HL-60 (cell line): Measurements from ENCODE around the gene TCF3.
A peak's percentile ranks its signal among the peaks of the same experiment; 100 is the strongest.

Experiments used
- DNase-seq, 2 experiments: peaks; one replicate each; pipeline ENCODE4 v3.0.0-alpha.2; 2010 to 2020; ENCODE audit warnings: low read depth in 1 of 2, low spot score in 1 of 2
- H3K27ac ChIP-seq: fragments of 250-450 bp; sonication (Bioruptor Pico); replicated peaks from 2 replicates; pipeline ENCODE4 v1.5.1; 2020; ENCODE audit warnings: mild to moderate bottlenecking, moderate library complexity
- H3K27me3 ChIP-seq: fragments of 250-450 bp; sonication (Bioruptor Pico); 2 replicates; pipeline ENCODE4 v1.5.1; 2021; ENCODE audit warnings: mild to moderate bottlenecking, moderate library complexity; ENCODE audit not compliant: insufficient read depth, poor library complexity, severe bottlenecking
- H3K4me3 ChIP-seq: replicated peaks from 2 replicates; pipeline ENCODE4 v1.5.1; 2011; ENCODE audit warnings: mild to moderate bottlenecking, control low read depth, low read length; ENCODE audit not compliant: insufficient read depth
- GABPA ChIP-seq: IDR thresholded peaks from 2 replicates; pipeline ENCODE4 v1.6.1; 2012; ENCODE audit warnings: low read depth
- POLR2AphosphoS5 ChIP-seq: IDR thresholded peaks from 2 replicates; pipeline ENCODE4 v1.6.1; 2012; ENCODE audit warnings: low read depth
- SPI1 ChIP-seq: IDR thresholded peaks from 2 replicates; pipeline ENCODE4 v1.6.1; 2012; ENCODE audit warnings: low read depth, mild to moderate bottlenecking, borderline replicate concordance
- TF ChIP-seq, protein P1 (sequence below): IDR thresholded peaks from one replicate; pipeline ENCODE4 v1.5.1; 2011; ENCODE audit warnings: low read length, control low read depth, inconsistent platforms; ENCODE audit not compliant: insufficient read depth
- TF ChIP-seq, protein P2 (sequence below): IDR thresholded peaks from 2 replicates; pipeline ENCODE4 v1.6.1; 2012; ENCODE audit warnings: low read depth; ENCODE audit not compliant: insufficient replicate concordance

Gene TCF3

DNA sequence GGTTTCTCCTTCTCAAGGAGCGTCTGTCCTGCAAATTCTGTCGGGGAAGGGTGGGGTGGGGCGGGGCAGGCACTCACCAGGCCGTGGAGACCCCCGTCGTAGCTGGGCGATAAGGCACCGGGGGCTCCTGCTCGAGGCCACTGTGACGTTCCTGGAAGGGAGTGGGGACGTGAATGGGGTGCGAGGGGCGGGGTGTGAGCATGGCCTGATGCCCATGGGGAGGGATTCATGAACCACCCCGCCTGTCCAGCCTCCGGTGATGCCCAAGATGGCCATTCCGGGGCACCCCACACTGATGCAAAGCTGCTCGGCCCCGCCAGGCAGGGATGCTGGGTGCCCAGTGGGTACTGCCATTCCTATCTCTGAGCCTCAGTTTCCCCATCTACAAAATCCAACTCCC is 32.7 kb downstream of the TCF3 start:
- H3K4me3 ChIP-seq, result no peak overlapping the region
- H3K27ac ChIP-seq, result no peak overlapping the region
- H3K27me3 ChIP-seq, result no peaks in the 10 kb centered on the region
- no peak for DNase-seq
- no peak for TF ChIP-seq SPI1

DNA sequence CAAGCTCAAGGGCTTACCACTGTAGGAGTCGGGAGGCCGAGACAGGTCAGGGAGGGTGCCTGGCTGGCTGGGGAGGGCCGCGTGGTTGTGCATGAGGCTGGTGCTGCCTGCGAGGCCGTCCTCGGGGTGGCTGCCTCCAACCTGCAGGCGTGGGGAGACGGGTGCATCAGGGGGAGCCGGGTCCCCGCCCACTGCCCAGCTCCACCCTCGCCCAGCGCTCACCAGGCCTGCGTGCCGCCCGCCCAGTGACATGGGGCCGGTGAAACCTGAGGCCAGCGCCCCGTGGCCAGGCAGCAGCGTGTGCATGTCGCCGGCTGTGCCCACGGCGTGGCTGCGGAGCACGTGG is 33.3 kb downstream of the TCF3 start:
- no peaks in the 10 kb centered on the region for H3K27me3 ChIP-seq
- TF ChIP-seq, protein P1, sequence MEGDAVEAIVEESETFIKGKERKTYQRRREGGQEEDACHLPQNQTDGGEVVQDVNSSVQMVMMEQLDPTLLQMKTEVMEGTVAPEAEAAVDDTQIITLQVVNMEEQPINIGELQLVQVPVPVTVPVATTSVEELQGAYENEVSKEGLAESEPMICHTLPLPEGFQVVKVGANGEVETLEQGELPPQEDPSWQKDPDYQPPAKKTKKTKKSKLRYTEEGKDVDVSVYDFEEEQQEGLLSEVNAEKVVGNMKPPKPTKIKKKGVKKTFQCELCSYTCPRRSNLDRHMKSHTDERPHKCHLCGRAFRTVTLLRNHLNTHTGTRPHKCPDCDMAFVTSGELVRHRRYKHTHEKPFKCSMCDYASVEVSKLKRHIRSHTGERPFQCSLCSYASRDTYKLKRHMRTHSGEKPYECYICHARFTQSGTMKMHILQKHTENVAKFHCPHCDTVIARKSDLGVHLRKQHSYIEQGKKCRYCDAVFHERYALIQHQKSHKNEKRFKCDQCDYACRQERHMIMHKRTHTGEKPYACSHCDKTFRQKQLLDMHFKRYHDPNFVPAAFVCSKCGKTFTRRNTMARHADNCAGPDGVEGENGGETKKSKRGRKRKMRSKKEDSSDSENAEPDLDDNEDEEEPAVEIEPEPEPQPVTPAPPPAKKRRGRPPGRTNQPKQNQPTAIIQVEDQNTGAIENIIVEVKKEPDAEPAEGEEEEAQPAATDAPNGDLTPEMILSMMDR, result no peak
- TF ChIP-seq POLR2AphosphoS5, result no peak
- no peak for DNase-seq
- no peak overlapping the region for H3K27ac ChIP-seq
- no peak overlapping the region for H3K4me3 ChIP-seq

DNA sequence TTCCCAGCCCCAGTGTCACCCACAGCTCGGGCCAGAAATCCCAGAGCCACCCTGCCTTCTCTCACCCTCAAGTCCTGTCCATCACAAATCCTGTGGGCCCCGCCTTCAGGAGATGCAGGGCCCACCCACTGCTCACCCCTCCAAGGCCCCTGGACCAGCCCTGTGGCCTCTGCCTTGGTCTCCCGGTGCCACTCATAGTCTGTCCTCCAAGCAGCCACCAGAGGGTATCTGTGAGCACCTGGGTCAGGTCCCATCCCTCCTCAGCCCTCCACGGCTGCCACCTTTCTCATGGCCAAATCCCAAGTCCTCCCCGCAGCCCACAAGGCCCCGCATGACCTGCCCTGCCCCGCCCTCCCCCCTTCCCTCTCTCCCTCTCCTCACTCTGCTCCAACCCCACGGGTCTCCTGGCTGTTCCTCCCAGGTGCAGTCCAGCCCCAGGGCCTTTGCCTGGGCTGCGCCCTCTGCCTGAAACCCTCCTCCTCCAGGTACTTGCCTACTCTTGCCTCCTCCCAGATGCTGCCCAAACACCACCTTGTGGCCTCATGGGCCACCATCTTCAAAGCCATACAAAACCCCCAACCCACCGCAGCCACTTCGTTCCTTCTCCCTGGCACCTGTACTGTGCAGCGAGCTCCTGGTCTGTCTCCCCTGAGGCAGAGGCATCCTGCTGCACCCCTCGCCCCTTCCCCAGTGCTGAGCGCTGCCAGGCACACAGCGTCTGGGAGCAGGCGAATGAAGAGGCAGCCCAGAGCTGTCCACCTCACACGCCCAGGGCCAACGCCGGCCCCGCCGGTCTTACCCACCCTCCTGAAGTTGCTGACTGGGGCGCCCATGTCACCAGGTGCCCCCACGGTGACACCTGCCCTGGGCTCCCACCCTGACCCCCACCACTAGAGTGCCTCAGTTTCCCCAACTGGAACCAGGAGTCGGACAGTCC is 34.0 kb downstream of the TCF3 start:
- Histone ChIP-seq H3K4me3 (no peak overlapping the region), H3K27ac (no peak overlapping the region), H3K27me3 (no peaks in the 10 kb centered on the region)
- peak in 1 of 2 experiments; percentile 36 for DNase-seq
- TF ChIP-seq, protein P1, result no peak
- no peak for TF ChIP-seq GABPA
- TF ChIP-seq, protein P2, sequence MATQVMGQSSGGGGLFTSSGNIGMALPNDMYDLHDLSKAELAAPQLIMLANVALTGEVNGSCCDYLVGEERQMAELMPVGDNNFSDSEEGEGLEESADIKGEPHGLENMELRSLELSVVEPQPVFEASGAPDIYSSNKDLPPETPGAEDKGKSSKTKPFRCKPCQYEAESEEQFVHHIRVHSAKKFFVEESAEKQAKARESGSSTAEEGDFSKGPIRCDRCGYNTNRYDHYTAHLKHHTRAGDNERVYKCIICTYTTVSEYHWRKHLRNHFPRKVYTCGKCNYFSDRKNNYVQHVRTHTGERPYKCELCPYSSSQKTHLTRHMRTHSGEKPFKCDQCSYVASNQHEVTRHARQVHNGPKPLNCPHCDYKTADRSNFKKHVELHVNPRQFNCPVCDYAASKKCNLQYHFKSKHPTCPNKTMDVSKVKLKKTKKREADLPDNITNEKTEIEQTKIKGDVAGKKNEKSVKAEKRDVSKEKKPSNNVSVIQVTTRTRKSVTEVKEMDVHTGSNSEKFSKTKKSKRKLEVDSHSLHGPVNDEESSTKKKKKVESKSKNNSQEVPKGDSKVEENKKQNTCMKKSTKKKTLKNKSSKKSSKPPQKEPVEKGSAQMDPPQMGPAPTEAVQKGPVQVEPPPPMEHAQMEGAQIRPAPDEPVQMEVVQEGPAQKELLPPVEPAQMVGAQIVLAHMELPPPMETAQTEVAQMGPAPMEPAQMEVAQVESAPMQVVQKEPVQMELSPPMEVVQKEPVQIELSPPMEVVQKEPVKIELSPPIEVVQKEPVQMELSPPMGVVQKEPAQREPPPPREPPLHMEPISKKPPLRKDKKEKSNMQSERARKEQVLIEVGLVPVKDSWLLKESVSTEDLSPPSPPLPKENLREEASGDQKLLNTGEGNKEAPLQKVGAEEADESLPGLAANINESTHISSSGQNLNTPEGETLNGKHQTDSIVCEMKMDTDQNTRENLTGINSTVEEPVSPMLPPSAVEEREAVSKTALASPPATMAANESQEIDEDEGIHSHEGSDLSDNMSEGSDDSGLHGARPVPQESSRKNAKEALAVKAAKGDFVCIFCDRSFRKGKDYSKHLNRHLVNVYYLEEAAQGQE, result no peak
- TF ChIP-seq POLR2AphosphoS5, result no peak
- no peak for TF ChIP-seq SPI1

DNA sequence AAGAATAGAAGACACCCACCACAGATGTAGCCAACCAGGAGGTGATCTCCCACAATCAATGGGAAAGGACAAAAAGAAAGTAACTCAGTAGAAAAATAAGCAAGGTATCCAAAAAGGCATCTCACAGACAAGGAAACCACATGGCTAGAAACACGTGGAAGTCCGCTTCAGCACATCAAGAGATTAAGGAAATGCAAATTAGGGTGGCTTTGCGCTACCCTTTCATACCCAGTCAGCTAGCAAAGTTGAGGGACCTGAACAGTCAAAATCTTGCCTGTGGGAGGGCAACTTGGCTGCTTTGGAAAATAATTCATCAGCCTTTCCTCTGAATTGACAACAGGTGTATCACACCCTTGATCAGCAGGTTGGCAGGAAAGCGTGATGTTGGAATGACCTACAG is 35.5 kb downstream of the TCF3 start:
- H3K27me3 ChIP-seq, result no peaks in the 10 kb centered on the region
- H3K27ac ChIP-seq, result no peak overlapping the region
- no peak overlapping the region for H3K4me3 ChIP-seq
- DNase-seq, result no peak
- TF ChIP-seq, protein P1, result no peak
- TF ChIP-seq, protein P2, result no peak
- TF ChIP-seq POLR2AphosphoS5, result no peak
- TF ChIP-seq GABPA, result no peak
- TF ChIP-seq SPI1, result no peak
